Measurements from ENCODE around the gene B3GAT3. TPM values are rescaled to one million over a fixed set of nuclear protein-coding genes. Genes with fewer than 3 reads are reported as not detected.
"Not testable (repeated sequence)": the region's sequence is repeated elsewhere in the genome, so short reads cannot be mapped to it uniquely, and the experiment has no call there.

Gene B3GAT3
- total RNA-seq (2014; rRNA removed; shearing (Covaris generic)) = 13.5 and 26.0 TPM in 2 replicates

DNA sequence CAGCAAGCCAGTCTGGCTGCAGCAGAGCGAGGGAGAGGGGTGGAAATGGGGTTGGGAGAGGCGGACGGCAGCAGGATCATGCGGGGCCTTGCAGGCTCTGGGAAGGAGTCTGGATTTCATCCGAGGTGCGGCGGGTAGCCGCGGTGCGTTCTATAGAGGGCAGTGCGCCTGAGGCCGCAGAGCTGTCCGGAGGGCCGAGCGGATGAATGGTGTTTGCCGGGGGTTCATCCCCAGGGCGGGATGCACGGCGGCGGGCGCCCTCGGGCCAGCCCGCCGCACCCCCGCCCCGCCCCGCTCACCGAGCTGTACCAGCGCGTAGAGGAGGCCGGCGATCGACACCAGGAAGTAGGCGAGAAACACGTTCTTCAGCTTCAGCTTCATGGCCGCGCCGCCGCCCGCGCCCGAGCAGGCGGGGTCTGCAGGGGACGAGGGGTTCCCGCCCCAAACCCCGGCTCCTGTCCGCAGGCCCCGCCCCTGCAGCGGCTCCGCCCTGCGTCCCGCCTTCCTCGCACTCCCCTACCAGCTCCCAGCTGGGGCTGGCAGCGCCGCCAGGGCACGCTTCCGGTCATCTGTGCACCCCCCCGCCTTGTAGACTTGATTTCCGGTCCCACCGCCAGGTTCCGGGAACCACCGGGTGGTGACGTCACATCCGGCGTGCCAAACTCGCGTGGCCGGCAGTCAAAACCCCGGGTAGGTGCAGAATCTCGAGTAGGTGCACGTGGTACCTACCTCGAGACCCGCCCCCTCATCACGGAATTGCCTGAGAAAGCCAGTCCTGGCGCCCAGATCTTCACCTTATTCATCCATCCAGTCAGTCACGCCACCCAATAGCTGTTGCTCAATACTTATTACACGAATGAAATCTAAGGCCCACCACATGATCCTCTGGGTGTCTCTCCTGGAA is at the start of gene B3GAT3:
Gene B3GAT3 (minus strand): TSS at position 420 of the 904 bp plus-strand sequence. CDS start 39 bp downstream, at position 381.
- DNase-seq (ENCODE audit: low spot score) = peak; percentile 98

- DNase-seq (ENCODE audit: low spot score) = no peak
These were observed 49.4 kb upstream of the B3GAT3 start for GRCh38 chr11:62671236-62671607.

DNA sequence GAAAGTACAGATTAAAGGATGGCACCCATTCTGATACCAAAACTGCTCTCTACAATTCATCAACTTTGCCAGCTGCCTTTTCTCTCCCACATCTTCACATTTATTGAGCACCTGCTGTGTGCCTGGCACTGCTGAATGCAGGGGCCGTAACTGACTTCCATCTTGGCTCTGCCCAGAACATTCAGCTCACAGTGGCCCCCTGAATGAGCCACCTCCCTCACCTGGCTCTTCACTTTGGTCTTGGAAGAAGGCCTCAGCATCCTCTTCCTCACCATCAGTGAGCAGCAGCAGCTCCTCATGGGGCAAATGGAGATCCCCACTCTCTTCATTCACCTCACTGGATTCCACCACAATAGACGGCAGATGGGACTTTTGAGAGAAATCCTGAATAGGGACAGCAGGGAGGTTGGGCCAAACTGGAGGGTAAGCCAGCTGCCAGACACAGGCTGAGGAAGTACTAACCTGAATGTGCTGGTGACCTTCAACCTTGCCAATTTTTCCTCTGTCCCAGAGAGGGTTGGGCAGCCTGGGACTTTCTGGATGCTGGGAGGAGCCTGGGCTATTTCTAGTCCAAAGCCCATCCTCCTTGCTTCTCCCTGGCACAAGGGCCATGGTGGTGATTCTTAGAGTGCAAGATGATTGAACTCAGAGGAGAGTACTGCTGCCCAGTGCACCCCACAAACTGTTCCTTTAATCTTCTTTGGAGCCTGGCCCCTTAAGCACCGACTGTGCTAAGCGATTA is 47.8 kb upstream of the B3GAT3 start:
- no peak for DNase-seq (ENCODE audit: low spot score)

DNA sequence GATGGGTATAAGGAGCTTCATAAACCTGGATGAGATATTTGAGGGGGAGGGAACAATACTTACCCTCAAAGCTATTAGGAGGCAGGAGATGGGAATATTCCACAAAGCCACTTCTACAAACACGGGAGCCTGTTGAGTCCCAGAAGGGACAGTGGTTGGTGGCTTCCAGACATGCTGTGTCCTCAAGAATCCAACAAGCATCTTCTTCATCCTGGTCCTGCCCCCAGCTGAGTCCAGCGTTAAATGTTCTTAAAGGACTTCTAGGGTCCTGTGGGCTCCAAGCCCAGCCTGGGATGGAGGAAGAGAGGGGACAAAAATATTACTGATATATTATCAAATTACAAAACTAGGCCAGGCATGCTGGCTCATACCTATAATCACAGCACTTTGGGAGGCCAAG is 45.7 kb upstream of the B3GAT3 start:
- DNase-seq (ENCODE audit: low spot score) = no peak

DNA sequence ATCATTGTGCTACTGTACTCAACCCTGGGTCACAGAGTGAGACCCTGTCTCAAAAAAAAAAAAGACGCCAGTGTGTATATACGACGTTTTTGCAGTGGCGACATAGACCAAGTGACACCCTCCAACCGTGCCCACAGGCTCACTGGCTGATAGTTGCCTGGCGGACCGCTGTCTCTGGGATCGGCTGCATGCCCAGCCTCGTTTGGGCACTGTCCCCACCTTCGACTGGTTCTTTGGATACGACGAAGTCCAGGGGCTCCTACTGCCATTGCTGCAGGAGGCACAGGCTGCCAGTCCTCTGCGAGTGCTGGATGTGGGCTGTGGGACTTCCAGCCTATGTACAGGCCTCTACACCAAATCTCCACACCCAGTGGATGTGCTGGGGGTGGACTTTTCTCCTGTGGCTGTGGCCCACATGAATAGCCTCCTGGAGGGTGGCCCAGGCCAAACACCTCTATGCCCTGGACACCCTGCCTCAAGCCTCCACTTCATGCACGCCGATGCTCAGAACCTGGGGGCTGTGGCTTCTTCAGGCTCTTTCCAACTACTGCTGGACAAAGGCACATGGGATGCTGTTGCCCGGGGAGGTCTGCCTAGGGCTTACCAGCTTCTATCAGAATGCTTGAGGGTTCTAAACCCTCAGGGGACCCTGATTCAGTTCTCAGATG is 44.6 kb upstream of the B3GAT3 start:
- no peak for DNase-seq (ENCODE audit: low spot score)

DNA sequence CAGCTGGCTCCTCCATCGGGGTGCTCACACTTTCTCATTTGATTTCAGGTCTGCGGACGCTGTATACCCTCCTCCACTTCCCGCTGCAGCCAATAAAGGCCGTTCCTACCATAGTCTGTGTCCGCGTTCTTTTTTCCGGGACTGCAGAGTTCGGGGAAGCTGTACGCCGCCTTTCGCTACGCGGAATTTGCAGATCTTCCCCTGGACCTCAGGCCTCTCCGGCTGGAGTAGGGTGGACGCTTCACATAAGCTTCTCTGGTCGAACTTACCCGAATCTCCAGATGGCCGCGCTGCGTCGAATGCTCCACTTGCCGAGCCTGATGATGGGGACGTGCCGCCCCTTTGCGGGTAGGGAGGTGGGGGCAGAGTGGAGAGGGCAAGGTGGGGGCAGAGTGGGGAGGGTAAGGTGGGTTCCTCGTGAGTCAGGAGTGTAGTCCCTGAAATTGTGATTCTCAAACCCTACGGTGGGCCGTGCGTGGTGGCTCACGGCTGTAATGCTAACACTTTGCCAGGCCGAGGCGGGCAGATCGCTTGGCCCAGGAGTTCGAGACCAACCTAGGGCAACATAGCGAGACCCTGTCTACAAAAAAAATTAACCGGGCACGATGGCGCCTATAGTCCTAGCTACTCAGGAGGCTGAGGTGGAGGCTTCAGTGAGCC is 43.9 kb upstream of the B3GAT3 start:
- DNase-seq (ENCODE audit: low spot score) = peak; percentile 48

GRCh38 chr11:62665075-62665598 is 43.4 kb upstream of the B3GAT3 start, which contains the start of the genes C11orf98 and CSKMT:
TSS of gene C11orf98 (minus strand) at chr11:62665210. CDS start at chr11:62665169, 41 bp downstream.
TSS of gene CSKMT (plus strand) at chr11:62665312. CDS start at chr11:62665880, 568 bp downstream.
- DNase-seq (ENCODE audit: low spot score) = peak; percentile 84

GRCh38 chr11:62664405-62665074 is 42.8 kb upstream of the B3GAT3 start:
- DNase-seq (ENCODE audit: low spot score) = peak; percentile 38

DNA sequence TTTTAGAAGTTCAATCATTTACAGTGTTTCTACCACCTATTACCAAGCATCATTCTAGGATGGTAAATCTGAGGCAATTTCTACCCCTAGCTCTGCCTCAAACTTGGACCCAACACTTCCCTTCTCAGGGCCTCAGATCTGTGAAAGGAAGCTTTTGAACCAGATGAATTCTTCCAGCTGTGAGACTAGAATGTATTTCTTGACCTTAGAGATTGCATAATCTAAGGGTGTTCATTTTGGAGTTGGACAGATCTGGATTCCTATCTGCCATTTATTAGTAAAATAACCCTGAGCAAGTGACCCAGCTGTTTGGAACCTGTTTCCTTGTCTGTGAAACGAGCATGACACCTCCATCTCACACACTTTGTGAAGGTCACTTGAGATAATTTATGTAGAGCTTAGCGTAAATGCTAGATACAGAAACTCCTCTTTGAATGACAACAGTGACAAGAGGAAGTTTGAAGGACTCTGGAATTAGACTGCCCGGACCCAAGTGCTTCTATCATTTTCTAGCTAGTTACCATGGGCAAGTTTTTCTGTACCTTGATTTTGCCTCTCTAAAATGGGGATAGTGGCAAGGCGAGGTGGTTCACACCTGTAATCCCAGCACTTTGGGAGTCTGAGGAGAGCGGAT is 35.1 kb upstream of the B3GAT3 start:
- no peak for DNase-seq (ENCODE audit: low spot score)

GRCh38 chr11:62654297-62654696 is 32.5 kb upstream of the B3GAT3 start:
- no peak for DNase-seq (ENCODE audit: low spot score)

- DNase-seq (ENCODE audit: low spot score) = no peak
These were observed 30.6 kb upstream of the B3GAT3 start for GRCh38 chr11:62652161-62653006.

- not testable (repeated sequence) for DNase-seq (ENCODE audit: low spot score)
These were observed 28.5 kb upstream of the B3GAT3 start for GRCh38 chr11:62650283-62650682.

DNA sequence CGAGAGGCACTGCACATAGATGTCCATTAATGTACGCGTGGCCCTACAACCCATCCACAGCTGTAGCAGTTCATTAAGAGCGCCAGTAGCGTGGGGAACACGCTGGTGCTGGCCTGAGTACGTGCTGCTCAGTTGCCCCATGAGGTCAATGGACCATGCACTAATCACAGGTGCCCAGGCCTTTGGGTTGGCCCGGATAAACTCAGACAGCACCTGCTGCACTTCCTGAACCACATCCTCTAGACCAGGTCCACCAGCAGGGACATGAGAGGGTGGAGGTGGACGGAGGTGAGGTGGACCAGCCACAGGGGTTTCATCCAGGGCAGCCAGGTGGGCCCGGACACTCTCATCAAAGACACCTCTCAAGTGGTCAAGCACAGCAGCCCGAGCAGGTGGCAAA is 27.7 kb upstream of the B3GAT3 start:
- DNase-seq (ENCODE audit: low spot score) = no peak

DNA sequence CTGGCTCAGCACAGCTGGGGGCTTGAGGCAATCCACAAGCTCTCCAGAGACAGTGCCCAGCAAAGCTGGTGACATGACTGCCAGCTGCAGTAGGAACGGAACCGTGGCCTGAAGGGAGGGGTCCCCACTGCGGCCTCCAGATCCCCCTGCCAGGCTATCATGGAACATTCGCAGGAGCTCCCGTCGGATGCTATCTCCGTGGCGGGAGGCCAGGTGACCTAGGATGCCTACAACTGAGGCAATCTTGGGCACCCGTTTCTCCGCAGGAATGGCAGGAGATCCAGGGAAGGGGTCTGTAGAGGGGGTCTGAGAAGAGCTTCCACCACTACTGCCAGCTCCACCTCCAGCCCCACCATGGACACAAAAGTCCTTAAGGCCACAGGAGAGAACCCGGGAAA is 27.2 kb upstream of the B3GAT3 start:
- DNase-seq (ENCODE audit: low spot score) = no peak

DNA sequence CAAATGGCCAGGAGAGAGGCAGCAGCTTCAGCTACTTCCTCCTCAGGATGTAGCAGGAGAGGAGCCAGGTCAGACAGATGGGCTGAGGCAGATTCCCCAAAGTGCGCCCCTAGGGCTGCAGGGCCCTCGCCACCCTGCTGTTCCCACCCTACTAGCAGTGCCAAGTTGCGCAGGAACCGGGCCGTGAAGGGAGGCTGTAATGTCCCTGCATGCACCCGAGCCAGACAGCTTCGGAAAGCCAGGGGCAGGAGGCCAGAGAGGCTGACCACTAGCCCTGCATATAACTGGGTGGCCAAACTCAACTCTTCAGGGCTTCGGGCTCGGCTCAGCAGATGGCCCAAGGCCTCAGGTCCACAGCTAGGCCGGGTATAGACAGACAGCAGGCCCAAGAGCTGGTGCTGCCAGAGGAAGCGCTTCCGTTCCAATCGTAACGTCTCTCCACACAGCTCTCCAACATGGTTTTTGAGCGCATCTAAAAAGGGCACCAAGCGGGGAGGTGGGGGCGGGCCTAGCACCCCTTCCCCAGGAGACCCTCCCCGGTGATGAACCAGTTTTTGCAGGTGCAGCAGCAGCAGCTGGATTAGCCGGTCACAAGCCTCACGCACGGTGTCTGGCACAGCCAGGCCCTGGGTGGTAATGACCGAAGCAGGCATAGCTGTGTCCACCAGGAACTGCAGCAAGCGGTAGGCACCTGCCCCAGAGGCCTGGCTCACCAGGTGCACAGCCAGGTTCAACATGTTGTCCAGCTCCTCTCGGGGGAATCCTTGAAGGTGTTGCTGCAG is 26.6 kb upstream of the B3GAT3 start:
- no peak for DNase-seq (ENCODE audit: low spot score)

DNA sequence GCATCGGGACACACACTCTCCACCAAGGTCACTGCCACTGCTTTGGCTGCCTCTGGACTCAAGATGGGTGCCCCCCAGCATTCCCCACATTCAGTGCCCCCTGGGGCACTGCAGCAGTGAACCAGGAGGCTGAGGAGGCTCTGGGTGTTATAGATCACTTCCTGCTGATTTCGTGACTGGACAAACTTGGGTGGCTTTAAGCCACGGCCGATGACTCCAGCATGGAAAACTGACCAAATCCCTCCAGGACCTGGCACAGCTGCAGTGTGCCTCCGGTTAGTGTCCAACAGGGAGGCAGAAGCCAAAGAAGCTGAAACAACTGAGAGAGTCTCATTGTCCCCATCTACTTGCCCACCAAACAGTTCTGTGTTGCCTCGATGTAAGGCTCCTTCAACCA is 25.8 kb upstream of the B3GAT3 start:
- DNase-seq (ENCODE audit: low spot score) = no peak

DNA sequence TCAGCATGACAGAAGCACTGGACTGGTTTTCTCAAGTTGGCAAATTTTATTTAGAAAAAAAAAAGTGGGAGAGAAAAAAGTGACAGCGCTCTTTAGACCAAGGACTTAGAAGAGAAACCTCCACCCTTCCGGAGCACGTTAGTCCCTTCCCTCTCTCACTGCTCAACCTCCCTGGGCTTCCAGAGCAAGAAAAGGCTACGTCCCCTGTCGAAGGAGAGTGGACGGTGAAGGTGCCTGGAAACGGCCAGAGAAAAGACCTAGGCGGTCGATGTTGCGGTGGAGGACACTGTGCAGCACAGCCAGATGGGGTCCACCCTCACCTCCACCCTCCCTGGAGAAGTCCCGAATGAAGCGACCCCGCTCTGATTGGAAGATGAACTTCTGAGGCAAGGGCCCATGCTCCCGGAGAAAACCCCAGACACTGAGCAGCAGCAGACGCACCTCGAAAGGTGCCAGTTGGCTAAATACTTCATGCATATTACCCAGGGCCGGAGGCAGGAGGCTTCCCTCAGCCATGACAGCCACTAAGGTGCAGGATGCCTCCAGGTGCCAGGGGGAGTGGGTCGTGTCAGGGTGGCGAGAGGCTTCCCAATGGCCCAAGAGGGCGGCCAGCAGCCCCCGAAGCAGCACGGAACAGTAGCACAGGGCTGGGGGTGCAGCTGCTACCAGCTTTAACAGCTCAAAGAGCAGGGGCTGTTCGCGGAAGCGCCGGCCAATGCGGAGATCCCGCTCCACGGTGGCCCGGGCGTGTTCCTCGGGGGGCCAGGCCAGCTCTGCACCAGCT is 25.2 kb upstream of the B3GAT3 start:
- DNase-seq (ENCODE audit: low spot score) = no peak

Measured in H4 (cell line).